Stimulated activated naive CD4-positive, alpha-beta T cell (primary cell): ENCODE measurements around the gene PRKCB.
A peak's percentile ranks its signal among the peaks of the same experiment; 100 is the strongest.

Experiments used
- DNase-seq, 6 experiments: peaks; one replicate each; lab custom pipeline; 2025; lab: John Stamatoyannopoulos, UW

Gene PRKCB

GRCh38 chr16:23836404-23837311, 875 bp downstream of the PRKCB start:
- peak; percentile 8 to 50 (median 34) for DNase-seq

DNA sequence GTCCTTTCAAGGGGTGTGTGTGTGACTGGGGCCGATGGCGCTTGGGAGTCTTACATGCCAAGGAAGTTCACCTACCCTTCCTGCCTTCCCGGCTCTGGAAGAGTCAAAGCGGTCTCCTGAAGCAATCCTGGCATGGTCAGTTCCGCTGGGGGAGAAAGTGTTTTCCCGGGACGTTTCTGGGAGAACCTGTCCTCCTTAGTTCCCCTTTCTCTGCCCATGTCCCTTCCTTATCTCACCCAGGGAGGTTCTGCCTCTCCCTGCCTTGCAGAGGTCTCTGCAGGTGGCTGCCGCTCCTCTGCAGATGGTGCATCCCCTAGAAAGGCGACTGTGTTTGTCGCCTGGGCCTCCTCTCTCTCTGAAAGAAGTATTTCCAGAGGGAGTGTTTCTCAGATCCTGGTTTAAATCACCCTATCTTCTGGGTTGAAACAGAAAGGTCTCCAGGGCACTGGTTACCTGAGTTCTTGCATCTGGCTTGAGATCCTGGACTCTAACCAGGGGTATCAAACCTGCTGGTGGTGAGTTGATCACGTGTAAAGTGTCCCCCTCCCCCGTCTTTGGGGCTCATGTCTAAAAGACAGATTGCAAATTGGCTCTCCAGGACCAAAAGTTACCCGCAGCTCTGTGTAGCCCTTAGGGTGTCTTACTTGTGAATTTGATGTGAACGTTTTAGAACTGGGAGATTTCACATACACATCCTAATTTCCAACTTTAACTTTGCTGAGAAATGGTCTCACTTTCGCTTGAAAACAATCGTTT, 1.9 kb downstream of the PRKCB start:
- DNase-seq, result peak in 1 of 6 experiments; percentile 9

DNA sequence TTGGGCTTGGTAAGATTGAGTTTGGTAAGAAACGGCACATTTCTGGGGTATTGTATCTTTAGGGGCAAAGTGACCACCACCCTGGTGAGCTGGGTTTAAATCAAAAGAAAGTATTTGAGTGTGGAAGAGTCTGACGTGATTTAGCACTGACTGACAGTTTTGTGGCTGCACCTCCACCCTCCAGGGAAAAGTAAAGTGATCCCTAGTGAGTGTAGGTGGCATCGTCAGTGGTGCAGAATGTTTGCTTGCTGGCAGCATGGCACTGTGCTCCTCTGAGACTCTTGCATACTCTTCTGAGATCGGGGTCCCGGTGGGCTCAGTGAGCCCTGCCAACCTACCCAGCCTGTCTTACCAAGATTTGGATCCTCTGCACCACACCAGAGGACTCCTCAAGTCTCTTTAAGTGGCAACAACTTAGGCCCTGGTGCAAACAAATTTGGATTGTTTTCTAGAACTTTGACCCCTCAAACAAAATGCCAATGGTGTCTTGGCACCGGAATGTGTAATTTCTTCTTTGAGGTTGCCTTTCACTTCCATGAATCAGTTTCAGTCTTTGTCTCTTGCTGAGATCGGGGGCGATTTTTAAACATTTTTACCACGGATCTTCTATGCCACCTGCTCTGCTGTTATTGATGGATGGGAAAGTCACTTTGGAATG, 2.8 kb downstream of the PRKCB start:
- DNase-seq, result no peak

- DNase-seq, result peak in 2 of 6 experiments; percentile 6 to 11
These were observed 4.5 kb downstream of the PRKCB start for GRCh38 chr16:23840310-23840709.

GRCh38 chr16:23842137-23842600, 6.4 kb downstream of the PRKCB start:
- DNase-seq, result no peak

GRCh38 chr16:23843143-23843542, 7.4 kb downstream of the PRKCB start:
- no peak for DNase-seq

DNA sequence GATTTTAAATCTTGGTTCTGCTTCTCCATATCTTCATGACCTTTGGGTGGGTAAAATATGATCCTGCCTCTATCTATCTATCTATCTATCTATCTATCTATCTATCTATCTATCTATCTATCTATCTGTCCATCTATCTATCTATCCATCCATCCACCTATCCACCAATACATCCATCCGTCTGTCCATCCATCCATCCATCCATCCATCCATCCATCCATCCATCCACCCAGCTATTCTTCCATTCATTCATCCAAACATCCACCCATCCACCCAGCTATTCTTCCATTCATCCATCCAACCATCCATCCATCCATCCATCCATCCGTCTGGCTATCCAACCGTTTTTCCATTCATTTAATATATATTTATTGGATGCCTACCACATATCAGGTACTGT, 11.5 kb downstream of the PRKCB start:
- no peak for DNase-seq

DNA sequence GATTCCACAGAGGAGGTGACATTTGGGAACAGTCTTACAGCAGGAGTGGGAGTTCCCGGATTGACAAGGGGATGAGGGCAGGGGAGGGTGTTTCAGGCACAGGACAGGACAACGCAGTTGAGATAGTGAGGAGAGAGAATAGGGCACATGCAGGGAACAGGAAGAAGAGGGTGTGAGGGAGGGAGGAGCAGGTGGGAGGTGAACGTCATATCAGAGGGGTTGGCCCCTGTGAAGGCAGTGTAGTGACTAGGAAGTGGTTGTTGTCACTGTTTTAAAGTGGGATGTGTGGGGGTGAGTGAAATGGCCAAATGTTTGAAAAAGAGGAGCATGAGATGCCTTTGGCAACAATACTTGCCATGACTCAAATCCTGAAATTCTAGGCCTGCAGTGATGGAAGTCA, 12.2 kb downstream of the PRKCB start:
- peak in 5 of 6 experiments; percentile 20 to 68 (median 58) for DNase-seq

- no peak for DNase-seq
These were observed 13.2 kb downstream of the PRKCB start for GRCh38 chr16:23848958-23849357.

- DNase-seq, result no peak
These were observed 17.2 kb downstream of the PRKCB start for GRCh38 chr16:23852794-23853562.

DNA sequence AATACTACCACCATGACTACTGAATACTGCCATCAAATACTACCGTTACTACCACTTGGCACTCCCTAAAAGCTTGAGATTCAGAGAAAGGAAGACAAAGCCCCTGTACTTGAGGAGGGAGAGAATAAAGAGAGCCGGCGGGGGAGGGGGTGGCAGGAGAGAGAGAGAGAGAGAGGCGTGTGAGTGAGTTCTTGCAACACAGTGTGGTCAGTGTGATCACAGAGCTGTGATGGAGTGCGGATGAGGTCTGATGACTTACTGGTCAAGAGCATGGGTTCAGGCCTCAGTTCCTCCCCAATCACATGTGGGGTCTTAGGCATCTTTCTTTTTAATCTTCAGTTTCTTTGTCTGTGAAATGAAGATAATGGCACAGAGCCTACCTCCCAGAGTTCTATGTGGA, 19.2 kb downstream of the PRKCB start:
- DNase-seq, result no peak

- DNase-seq, result no peak
These were observed 20.5 kb downstream of the PRKCB start for GRCh38 chr16:23856251-23856709.

DNA sequence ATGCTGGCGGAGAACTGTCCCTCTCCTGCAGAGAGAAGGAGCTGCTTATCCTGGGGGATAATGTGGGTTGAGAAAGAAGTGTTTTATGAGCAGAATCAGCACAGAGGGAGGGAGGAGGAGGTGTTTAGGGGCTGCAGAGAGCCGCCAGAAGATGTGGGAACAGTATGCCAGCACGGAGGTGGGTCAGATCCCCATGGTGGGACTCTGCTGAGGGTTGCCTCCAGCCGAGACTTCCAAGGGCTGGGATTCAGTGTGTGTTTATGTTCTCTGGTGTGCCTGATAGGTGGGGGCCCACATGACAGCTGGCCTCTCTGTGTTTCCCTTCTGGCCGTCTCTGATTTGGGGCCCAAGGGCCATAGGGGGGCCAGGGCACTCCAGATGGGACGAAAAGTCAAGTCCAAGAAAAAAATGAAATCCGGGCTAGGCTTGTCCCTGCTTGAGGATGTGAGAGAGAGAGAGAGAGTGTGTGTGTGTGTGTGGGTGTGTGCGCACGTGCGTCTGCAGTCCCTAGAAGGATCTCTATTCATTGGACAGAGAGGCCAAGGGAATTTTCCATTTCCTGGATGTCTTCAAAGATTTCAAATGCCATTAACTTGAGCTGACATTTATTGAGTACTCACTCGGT, 21.6 kb downstream of the PRKCB start:
- DNase-seq, result no peak

GRCh38 chr16:23857881-23858269, 22.1 kb downstream of the PRKCB start:
- no peak for DNase-seq

DNA sequence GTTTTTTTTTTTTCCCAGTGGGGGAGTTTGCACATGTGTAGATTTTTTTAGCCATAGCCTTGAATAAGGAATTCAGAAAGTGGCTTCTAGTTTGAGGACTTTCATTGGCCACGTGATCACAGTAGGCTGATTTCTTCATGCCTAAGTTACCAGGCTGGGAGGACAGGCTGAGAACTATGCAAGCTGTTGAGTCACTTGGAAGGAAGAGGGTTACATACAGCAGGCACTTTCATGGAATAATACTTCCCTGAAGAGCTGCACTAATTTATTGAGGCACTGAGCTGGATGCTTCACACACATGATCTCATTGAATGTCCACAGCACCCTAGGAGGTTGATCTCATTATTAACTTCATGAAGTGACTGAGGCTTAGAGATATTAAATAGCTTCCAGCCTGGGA, 22.8 kb downstream of the PRKCB start:
- no peak for DNase-seq

GRCh38 chr16:23859713-23860269, 24.0 kb downstream of the PRKCB start:
- no peak for DNase-seq

DNA sequence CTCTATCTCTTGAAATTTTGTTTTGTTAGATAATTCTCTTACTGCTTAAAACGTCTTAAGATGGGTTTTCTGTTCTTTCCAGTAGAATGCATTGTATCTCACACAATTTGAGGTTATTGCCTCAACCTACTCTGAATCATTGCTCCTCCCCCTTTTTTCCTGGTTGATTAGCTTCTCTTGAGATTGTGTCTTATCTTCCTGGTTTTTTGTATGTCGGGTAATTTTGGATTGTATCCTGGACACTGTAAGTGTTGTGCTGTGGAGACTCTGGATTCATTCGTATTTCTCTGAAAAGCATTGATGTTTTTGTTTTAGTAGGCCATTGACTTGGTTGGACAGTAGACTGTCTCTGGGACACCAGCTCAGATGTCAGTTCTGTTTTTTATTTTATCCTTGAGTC, 26.1 kb downstream of the PRKCB start:
- DNase-seq, result no peak

- no peak for DNase-seq
These were observed 26.8 kb downstream of the PRKCB start for GRCh38 chr16:23862556-23862955.

DNA sequence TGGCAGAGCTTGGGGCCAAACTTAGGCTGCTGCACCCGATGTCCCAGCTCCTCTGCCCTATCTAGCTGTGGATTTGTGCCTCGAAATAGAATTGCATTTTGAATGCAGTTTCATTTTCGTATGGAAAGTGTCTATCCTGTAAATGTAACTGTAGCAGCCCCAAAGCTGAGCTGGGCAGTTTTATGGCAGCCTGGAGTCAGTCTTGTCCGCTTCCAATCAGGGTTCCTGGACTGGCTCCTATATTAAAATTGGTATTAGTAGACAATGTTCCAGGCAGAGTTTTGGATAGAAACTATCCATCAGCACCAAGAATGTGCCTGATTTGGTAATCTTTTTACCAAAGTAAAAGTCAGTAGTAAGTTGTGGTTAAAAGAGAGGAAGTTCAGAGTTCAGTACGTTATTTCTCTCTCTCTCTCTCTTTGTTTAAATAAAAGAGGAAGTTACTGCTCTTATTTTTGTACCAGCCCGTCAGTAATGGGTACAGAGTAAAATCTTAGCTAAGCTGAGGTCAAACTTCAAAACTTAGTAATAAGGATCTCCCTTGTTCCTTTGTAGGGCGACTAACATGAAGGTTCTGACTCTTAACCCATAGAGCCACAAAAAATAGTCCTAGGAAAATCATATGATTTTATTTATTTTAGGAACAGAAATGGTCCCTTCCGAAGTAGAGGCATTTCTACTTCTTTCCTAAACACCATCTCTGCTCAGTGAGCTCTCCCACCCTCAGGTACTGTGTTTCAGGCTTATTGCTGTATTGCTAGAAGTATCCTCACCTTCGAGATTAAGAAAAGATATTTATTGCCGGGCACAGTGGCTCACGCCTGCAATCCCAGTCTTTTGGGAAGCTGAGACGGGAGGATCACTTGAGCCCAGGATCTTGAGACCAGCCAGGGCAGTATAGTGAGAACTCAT, 28.0 kb downstream of the PRKCB start:
- peak in 3 of 6 experiments; percentile 63 to 70 (median 65) for DNase-seq

DNA sequence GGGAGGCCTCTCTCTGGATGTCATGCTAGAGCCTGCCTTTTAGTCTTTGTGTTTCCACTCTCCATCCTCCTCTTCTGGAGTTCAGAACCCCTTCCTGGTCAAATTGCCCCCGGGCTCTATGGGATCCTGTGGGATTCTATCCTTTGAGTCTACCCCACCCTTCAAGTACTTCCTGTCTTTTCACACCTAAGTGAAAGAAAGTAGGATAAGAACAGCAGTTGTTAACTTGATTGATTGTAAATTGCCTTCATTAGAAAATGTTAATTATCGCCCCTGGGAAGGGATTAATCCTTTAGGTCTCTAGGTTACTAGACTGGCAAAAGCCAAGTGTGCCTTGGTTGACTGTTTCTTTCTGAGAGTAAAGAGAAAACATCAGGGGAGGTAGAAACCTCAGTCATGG, 30.1 kb downstream of the PRKCB start:
- DNase-seq, result no peak
